Hematopoietic multipotent progenitor cell treated with erythropoietin and hydrocortisone succinate and interleukin-3 and kit ligand, for 15 days (in vitro differentiated cells): ENCODE measurements around the gene PRKAB2.
"Not testable (repeated sequence)": the region's sequence is repeated elsewhere in the genome, so short reads cannot be mapped to it uniquely, and the experiment has no call there.

Experiments
- DNase-seq: peaks from one replicate; pipeline ENCODE4 v3.0.0-alpha.2; 2015; ENCODE audit warnings: low spot score

Gene PRKAB2

DNA sequence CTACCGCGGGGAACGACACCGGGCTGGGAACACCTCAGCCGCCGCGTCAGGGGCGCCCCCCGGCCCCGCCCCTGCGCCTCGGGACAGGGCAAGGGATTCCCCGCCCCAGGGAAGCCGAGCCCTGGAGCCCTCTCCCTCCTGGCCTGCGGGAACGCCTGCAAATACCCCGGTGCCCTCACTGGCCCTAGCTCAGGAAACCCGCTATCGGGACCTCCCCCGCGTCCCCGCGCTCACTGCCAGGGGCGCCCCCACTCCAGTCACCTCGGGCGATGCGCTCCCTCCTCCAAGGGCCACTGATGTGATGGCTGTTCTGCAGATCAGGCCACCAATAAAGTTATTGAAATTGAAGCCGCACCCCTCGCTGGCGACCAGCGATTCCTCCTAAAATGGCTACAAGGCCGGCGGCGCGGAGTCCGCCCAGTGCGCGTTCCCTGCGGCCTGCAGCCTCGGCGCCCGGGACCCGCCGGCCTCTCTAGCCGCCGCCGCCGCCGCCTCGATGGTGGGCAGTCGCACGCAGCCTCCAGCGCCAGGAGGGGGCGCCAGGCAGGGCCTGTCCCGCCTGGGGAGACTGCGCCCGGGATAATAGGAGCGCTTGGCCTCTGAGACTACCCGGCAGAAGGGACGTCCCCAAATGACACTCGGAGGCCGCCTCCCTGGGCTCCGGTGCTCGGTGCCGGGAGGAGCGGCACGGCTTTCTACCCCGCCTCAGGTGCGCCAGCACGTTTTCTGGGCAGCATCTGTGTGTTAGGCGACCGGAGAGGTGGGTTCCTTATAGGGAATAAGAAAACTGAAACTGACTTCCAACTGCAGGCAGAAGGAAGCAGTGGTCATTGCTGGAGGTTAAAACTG, at the start of gene PRKAB2:
TSS of gene PRKAB2 (minus strand) at position 303 of the 849 bp plus-strand sequence. CDS start 326 bp downstream, outside the sequence.
- peak; percentile 91 for DNase-seq

DNA sequence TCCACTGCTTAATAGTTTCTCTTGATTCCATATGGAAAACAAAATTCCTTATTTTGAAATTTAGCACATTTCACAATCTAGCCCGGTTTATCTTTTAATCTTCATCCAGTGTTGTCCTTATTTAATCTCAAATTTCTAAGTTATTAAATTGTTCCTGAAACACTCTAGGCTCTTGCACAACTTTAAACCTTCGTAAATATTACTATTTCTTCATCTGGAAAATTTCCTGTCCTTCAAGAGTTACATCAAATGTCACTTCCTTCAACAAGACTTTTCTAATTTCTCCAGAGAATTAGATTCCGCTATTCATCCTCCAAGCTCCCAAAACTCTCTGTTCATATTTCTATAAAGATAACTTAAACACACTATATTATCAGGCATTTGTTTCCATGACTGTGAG, 46.3 kb upstream of the PRKAB2 start:
- no peak for DNase-seq

GRCh38 chr1:147217141-147217540, 44.9 kb upstream of the PRKAB2 start:
- no peak for DNase-seq

DNA sequence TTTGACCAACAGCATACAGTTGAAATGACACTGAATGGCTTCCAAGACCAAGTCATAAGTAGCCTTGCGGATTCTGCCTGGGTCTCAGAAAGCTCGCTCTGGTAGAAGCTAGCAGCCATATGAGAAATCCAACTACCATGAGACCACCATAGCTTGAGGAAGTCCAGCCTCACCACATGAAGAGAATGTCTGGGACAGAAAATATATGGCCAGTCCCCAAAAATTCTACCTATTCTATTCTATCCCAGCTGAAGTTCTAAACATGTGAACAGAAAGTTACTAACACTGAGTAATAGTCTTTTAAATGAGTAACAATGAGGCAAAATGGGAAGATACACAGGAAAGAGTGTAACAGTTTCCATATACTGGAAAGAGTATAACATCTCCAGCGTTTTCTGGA, 43.9 kb upstream of the PRKAB2 start:
- no peak for DNase-seq

DNA sequence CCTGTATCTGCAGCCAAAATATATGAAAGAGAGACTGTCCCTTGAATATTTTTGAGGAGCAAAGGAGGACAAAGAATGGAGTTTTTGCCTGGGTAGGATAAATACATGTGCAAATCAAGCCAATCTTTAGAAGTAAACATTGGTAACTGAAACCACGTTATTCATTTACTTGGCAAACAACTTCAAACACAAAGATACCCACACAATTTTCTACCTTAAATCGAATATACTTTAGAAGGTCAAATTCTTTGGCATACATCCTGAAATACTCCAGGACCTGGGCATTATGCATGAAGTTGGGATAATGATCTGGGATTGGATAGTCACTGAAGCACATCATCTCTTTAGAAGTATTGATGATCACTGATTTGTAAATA, 43.3 kb upstream of the PRKAB2 start:
- no peak for DNase-seq

DNA sequence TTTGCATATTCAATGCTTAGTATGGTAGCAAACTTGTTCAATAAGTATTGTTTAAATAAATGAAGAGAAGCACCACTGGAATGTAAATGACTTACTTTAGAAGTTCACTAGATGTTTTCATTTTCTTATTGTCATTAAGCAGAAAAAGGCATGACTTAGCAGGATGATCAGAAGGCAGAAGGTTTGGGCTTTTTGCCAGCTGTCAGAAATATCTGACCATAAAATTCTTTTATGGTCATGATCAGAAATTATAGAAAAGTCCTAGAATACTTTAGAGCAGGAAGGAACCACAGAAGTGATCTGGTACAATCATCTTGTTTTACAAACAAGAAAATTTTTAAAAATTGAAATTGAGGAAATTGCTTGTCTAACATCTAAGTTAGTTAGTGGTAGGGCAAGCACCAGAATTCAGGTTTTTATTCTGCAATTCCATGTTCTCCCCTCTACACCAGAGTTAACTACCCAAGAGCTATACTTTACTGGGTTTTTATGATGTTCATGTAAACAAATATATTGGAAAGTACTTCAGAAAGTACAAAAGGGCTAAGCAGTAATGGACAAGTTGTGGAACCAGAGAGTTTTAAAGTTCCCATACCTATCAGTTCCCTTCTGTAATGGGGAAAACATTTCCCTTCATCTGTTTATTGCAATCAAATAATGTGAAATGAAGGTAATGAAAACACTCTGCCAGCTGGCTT, 42.7 kb upstream of the PRKAB2 start:
- DNase-seq: no peak

DNA sequence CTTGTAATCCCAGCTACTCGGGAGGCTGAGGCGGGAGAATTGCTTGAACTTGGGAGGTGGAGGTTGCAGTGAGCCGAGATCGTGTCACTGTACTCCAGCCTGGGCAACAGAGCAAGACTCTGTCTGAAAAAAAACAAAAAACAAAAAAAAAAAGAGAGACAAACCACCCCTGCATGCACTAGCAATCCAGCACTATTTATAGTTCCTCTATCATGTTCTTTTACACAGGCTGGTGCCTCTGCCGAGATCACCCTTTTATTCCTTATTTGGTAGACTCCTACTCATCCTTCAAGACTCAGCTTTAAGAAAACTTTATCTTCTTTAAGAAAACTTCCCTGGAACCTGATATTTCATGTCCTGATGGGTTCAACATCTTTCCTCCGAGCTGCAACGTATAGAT, 42.1 kb upstream of the PRKAB2 start:
- no peak for DNase-seq

GRCh38 chr1:147213271-147213670, 41.0 kb upstream of the PRKAB2 start:
- no peak for DNase-seq

GRCh38 chr1:147211577-147211976, 39.3 kb upstream of the PRKAB2 start:
- no peak for DNase-seq

DNA sequence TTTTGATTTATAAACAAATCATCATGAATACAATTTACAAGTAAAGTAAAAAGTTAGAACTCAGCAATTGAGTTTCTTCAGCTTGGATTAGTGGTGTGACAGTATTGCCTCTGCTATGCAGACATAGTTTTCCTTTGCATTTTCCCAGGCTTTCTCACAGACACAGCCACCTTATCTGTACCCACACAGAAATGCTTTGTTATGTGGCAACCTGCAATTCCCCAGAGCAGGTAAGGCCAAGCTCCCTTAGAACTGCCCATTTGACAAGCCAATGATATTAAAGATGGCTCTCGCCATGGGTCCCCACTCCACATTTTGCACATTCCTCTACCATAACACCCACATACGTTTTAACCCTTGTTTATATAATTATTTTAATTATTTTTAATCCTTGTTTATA, 38.7 kb upstream of the PRKAB2 start:
- no peak for DNase-seq

DNA sequence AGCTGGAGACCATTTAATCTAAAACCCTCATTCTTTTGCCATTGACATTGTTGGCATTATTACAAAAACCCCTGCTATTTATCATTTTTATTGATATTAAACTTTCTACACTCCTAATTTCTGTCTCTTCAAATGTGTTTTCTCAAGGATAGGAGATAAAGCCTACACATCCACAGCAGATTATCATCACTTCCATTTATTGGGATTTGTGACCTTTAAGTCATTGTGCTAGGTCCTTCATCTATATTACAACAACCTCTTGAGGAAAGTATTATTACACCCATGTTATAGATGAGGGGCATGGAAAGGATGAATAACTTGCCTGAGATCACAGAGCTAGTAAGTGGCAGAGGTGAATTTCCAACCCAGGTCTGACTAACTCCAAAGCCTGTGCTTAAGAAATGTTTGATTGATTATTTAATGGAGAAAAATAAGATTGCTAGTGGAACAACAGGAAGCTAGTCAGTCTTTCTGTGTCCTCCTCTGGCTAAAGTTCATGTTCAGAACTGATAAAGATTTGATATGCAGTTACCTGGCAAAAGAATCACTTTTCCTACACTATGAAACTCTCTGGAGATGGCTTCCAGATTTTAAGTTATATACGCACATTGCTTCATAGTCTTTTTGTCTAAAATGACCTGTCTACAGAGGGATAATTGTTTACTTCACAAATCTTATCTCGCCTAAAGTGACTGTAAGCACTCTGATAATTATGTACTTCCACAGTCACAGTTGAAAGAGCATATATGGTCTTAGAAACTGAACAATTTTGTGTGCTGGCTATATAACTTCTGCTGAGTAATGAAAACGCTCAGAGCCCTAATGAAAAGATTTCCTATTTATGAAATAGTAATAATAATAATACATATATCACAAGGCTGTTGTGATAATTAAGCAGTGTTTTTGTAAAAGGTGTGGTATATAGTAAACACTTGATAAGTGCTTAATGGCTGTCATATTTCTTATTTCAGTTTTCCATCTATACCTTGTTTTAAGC, 37.9 kb upstream of the PRKAB2 start:
- no peak for DNase-seq

DNA sequence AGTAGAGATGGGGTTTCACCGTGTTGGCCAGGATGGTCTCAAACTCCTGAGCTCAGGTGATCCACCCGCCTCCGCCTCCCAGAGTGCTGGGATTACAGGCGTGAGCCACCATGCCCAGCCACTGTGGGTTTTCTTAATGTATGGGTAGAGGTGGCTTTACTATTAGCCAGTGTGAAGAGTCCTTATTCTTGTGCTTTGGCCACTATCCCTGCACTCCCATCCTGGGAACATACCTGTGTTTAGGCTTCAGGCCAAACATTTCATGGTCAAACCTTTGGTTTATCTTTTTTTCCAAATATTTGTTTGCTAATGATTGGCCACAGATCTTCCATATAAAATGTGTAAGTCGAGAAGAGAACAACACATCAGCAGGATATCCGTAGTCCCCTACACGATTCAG, 36.3 kb upstream of the PRKAB2 start:
- no peak for DNase-seq

DNA sequence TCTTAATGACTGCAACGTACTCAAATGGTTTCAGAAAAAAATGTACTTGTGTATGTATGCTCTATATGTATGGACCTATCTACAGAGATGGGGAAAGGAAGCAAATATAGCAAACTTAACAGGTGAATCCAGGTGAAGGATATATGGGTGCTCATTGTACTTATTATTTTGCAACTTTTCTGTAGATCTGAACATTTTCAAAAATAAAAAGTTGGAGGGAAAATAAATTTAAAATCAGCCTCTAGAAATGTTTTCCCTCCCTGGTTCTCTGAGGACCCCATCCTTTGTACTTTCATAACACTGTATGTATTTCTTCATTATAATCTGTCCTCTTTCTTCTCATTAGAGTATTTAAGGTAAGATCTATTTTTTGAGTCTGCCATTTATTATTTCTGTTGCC, 34.9 kb upstream of the PRKAB2 start:
- DNase-seq: no peak

- no peak for DNase-seq
These were observed 31.8 kb upstream of the PRKAB2 start for GRCh38 chr1:147204080-147204479.

GRCh38 chr1:147202576-147202975, 30.3 kb upstream of the PRKAB2 start:
- no peak for DNase-seq

DNA sequence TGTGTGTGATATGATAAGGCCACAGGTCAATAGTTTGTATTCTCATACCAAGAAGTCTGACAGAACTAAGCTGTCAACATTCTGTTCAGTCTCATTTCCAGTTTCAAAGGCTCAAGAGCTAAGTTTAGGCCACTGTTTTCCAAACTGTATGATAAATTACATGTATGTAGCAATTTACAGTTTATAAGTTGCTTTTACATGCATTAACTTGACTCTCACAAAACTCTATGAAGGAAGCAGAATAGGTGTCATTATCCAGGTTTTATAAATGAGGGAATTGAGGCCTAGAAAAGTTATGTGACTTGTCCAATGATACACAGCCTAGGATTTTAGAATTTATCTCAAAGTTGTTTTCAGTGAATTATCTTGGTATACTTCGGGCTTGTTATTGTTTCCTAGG, 29.5 kb upstream of the PRKAB2 start:
- no peak for DNase-seq

DNA sequence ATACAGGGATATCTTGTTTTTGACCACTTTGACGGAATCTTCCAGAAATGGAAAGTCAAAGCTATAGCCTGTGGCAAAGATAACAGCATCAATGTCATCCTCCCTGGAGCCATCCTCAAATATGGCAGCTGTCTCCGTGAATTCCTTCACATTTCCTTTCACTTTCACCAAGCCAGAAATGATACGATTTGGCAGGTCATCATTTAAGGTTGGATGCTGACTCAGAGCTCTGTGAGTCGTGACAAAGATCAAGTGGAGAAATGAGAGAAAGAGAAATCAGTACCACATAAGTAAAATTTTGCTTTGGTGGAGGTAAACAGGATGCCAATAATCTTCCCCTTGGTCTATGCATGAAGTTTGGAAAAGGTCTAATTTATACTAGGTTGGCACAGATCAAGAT, 29.0 kb upstream of the PRKAB2 start:
- DNase-seq: no peak

DNA sequence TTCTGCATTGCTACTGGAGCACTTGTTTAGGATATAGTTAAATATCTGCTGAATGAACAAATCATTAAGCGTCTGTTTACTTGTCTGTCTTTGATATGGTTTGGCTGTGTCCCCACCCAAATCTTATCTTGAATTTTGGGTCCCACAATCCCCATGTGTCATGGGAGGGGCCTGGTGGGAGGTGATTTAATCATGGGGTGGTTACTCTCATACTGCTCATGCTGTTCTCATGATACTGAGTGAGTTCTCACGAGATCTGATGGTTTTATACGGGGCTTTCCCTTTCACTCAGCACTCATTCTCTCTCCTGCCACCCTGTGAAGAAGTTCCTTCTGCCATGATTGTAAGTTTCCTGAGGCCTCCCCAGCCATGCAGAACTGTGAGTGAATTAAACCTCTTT, 25.1 kb upstream of the PRKAB2 start:
- not testable (repeated sequence) for DNase-seq

DNA sequence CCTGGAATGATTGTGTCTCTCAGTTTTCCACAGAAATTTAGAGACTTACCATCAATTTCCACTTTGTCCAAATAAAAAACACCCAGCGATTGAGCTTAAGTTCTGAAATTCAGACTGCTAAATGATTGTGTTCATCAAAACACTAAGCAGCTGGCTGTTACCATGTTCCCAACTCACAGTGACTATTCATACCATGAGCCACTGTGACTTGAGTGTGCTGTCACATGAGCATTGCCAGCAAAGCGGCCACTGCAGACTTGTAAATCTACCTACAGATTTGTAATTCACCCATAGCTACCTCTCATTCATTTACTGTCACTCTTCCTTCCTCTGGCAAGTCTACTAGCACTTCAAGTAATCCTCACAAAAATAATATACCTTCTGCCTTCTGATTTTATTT, 17.2 kb upstream of the PRKAB2 start:
- DNase-seq: no peak

- DNase-seq: no peak
These were observed 13.2 kb upstream of the PRKAB2 start for GRCh38 chr1:147185432-147185831.

DNA sequence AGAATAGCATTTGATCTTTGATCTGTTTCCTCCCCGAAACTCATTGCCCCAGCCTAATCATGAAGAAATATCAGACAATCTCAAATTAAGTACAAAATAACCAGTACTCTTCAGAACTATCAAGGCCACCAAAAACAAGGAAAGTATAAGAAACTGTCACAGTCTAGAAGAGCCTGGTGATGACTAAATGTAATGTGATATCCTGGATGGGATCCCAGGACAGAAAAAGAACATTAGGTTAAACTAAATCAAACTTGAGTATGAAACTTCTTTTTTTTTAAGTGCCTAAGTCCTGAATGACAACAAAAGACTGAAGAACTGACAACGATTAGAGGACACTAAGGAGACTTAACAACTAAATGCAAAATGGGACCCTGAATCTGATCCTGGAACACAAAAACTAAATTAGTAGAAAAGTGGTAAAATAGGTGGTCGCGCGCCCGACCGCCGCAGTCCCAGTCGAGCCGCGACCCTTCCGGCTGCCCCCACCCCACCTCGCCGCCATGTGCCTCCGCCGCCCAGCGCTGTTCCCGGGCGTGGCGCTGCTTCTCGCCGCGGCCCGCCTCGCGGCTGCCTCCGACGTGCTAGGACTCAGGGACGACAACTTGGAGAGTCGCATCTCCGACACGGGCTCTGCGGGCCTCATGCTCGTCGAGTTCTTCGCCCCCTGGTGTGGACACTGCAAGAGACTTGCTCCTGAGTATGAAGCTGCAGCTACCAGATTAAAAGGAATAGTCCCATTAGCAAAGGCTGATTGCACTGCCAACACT, 5.5 kb upstream of the PRKAB2 start:
- DNase-seq: no peak
